ENCODE data around the gene EBLN2.

EBLN2 gene

DNA sequence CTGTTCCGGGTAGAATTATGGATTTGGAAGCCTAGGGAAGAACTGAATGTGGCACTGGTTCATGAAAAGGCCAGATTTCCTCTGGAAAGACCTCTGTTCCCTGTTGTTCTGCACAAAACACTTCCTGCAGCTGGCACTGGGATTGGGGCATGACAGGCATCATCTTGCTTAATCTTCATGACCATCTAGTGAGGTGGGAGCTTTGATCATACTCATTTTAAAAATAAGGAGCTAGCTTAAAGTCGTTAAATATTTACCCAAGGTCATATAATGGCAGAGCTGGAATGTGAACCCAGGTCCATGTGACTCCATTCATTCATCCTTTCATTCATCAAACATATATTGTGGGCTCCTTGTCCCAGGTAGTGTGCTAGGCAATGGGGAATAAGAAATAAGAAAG, 40.4 kb downstream of the EBLN2 start:
- TF ChIP-seq, protein P1, sequence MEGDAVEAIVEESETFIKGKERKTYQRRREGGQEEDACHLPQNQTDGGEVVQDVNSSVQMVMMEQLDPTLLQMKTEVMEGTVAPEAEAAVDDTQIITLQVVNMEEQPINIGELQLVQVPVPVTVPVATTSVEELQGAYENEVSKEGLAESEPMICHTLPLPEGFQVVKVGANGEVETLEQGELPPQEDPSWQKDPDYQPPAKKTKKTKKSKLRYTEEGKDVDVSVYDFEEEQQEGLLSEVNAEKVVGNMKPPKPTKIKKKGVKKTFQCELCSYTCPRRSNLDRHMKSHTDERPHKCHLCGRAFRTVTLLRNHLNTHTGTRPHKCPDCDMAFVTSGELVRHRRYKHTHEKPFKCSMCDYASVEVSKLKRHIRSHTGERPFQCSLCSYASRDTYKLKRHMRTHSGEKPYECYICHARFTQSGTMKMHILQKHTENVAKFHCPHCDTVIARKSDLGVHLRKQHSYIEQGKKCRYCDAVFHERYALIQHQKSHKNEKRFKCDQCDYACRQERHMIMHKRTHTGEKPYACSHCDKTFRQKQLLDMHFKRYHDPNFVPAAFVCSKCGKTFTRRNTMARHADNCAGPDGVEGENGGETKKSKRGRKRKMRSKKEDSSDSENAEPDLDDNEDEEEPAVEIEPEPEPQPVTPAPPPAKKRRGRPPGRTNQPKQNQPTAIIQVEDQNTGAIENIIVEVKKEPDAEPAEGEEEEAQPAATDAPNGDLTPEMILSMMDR (IDR thresholded peaks at IDR 0.05): no peak
- no peak for TF ChIP-seq ZFX (IDR thresholded peaks at IDR 0.05; ENCODE audit: borderline replicate concordance)
- H3K27ac ChIP-seq: no peak overlapping the region

DNA sequence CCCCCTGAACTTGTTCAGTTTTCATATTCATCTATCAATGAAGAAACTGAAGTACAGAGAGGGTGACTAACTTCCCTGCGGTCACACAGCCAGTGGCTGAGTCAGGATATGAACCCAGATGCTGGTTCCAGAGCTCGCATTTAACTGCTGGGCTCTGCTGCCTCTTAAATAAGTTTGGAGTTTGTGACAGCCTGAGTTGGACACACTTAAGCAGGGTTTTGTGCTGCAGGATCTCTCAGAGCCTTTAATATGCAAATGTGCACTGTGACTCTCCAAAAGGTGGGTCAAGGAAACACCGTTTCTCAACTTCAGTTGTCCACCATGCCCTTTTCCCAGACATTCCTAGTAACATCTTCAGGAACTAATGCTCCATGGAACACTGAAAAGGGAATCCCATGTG, 45.8 kb downstream of the EBLN2 start:
- no peak overlapping the region for H3K27ac ChIP-seq
- TF ChIP-seq ZFX (IDR thresholded peaks at IDR 0.05; ENCODE audit: borderline replicate concordance): no peak
- TF ChIP-seq, protein P1 (IDR thresholded peaks at IDR 0.05): no peak

DNA sequence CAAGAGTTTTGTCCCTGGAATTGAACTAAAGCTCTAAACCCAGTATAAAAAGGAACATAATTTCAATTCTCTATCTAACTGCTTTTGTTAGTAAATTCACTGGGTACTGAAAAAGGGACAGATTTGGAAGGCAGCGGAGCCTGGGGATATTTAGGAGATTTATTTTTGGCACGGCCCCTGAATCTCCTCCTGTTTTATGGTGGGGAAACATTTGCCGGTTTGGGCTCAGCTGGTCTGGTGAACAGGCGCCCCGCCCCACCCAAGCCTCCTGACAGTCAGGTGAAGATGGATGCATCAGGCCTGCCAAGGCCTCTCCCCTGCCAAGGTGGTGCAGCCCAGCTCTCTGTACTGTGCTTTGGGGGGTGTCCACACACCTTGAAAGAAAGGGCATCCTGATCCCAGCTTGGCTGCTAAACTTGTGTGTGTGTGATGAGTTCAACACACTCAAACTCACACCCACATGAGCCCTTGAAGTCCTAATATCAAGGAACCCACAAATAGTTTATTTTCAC, 46.3 kb downstream of the EBLN2 start:
- no peak overlapping the region for H3K27ac ChIP-seq
- TF ChIP-seq, protein P1 (IDR thresholded peaks at IDR 0.05): no peak
- no peak for TF ChIP-seq ZFX (IDR thresholded peaks at IDR 0.05; ENCODE audit: borderline replicate concordance)

DNA sequence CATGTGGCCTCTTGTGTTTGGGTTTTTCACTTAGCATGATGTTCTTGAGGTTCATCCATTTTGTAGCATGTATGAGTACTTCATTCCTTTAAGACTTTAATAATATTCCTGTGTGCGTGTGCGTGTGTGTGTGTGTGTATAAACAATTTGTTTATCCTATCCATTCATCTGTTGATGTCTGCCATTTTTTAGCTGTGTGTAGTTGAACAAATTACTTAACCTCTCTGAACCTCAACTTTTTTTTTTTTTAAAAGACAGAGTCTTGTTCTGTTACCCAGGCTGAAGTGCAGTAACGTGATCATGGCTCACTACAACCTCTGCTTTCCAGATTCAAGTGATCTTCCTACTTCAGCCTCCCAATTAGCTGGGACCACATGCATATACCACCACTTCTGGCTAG, 47.3 kb downstream of the EBLN2 start:
- H3K27ac ChIP-seq: no peak overlapping the region
- TF ChIP-seq, protein P1 (IDR thresholded peaks at IDR 0.05): no peak
- no peak for TF ChIP-seq ZFX (IDR thresholded peaks at IDR 0.05; ENCODE audit: borderline replicate concordance)

DNA sequence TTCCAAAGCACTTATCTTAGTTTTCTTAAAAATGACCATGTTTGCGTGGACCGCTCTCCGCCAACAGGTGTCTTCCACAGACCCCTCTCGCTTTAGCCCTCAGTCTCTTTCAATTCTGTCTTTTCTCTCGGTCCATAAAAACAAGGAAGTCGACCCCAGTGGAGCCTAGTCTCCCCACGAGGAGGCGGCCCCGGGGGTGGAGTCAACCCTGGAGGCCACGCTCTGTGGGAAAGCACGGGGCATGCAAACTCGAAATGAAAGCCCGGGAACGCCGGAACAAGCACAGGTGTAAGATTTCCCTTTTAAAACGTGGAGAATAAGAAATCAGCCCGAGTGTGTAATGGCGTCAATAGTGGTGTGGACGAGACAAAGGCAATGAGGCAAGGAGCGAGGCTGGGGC, 49.1 kb downstream of the EBLN2 start:
- TF ChIP-seq, protein P1 (IDR thresholded peaks at IDR 0.05): no peak
- TF ChIP-seq ZFX (IDR thresholded peaks at IDR 0.05; ENCODE audit: borderline replicate concordance): no peak
- H3K27ac ChIP-seq: no peak overlapping the region

Measured in 22Rv1 (cell line).